Measurements from ENCODE around the gene ANAPC10. TPM values are rescaled to one million over a fixed set of nuclear protein-coding genes. Genes with fewer than 3 reads are reported as not detected.

ANAPC10 gene
- total and polyA plus RNA-seq, 4 donors: 17.8 to 53.7 (median 21.6) TPM

GRCh38 chr4:145055533-145056257, 42.3 kb downstream of the ANAPC10 start:
- WGBS, 2 donors: 96 to 97% methylated on average over 5 of the region's 5 CpGs
- TF ChIP-seq CTCF (IDR thresholded peaks at IDR 0.05; ENCODE audit: control extremely low read depth, extremely low read depth): no peak
- no peaks in the 10 kb centered on the region for H3K9me3 ChIP-seq (ENCODE audit: control insufficient read depth in 4 of 4, insufficient read depth in 3 of 4, low read length in 3 of 4)
- H3K9ac ChIP-seq (ENCODE audit: insufficient read depth in 1 of 2, low read length in 2 of 2): no peak overlapping the region
- H3K27me3 ChIP-seq (ENCODE audit: control insufficient read depth in 3 of 3, insufficient read depth in 3 of 3, low read length in 2 of 3): no peaks in the 10 kb centered on the region
- ATAC-seq (ENCODE audit: insufficient read depth, low FRiP score): no peak
- peaks cover 0 to 2% (median under 1%) of the 10 kb centered on the region in 4 donors for H3K36me3 ChIP-seq (ENCODE audit: control insufficient read depth in 4 of 4, insufficient read depth in 4 of 4, low read length in 4 of 4)
- DNase-seq: no peak
- H3K4me1 ChIP-seq (ENCODE audit: control insufficient read depth in 5 of 5, insufficient read depth in 5 of 5, low read length in 5 of 5): peaks cover 0 to 4% (median 0%) of the 10 kb centered on the region in 5 donors
- H3K27ac ChIP-seq (ENCODE audit: low read depth in 1 of 2, low read length in 1 of 2): no peak overlapping the region
- H3K4me3 ChIP-seq: no peak overlapping the region

GRCh38 chr4:145049241-145049640, 48.8 kb downstream of the ANAPC10 start:
- ATAC-seq (ENCODE audit: insufficient read depth, low FRiP score) (no peak), DNase-seq (no peak)
- H3K4me3 ChIP-seq: no peak overlapping the region
- H3K27ac ChIP-seq (ENCODE audit: low read depth in 1 of 2, low read length in 1 of 2): no peak overlapping the region
- TF ChIP-seq CTCF (IDR thresholded peaks at IDR 0.05; ENCODE audit: control extremely low read depth, extremely low read depth): no peak
- H3K9ac ChIP-seq (ENCODE audit: insufficient read depth in 1 of 2, low read length in 2 of 2): no peak overlapping the region
- no peaks in the 10 kb centered on the region for H3K9me3 ChIP-seq (ENCODE audit: control insufficient read depth in 4 of 4, insufficient read depth in 3 of 4, low read length in 3 of 4)
- no peaks in the 10 kb centered on the region for H3K27me3 ChIP-seq (ENCODE audit: control insufficient read depth in 3 of 3, insufficient read depth in 3 of 3, low read length in 2 of 3)
- peaks cover 0 to 2% (median 0%) of the 10 kb centered on the region in 5 donors for H3K4me1 ChIP-seq (ENCODE audit: control insufficient read depth in 5 of 5, insufficient read depth in 5 of 5, low read length in 5 of 5)
- H3K36me3 ChIP-seq (ENCODE audit: control insufficient read depth in 4 of 4, insufficient read depth in 4 of 4, low read length in 4 of 4): peaks cover 0 to 4% (median 2%) of the 10 kb centered on the region in 4 donors
- 92 to 97% methylated on average over 1 of the region's 1 CpG for WGBS, 2 donors

GRCh38 chr4:145048817-145049216, 49.2 kb downstream of the ANAPC10 start:
- Histone ChIP-seq H3K4me1 (ENCODE audit: control insufficient read depth in 5 of 5, insufficient read depth in 5 of 5, low read length in 5 of 5) (peaks cover 0 to 2% (median 0%) of the 10 kb centered on the region in 5 donors), H3K4me3 (no peak overlapping the region), H3K27me3 (ENCODE audit: control insufficient read depth in 3 of 3, insufficient read depth in 3 of 3, low read length in 2 of 3) (no peaks in the 10 kb centered on the region), H3K9me3 (ENCODE audit: control insufficient read depth in 4 of 4, insufficient read depth in 3 of 4, low read length in 3 of 4) (no peaks in the 10 kb centered on the region), H3K9ac (ENCODE audit: insufficient read depth in 1 of 2, low read length in 2 of 2) (no peak overlapping the region), H3K36me3 (ENCODE audit: control insufficient read depth in 4 of 4, insufficient read depth in 4 of 4, low read length in 4 of 4) (peaks cover 0 to 4% (median 2%) of the 10 kb centered on the region in 4 donors), H3K27ac (ENCODE audit: low read depth in 1 of 2, low read length in 1 of 2) (no peak overlapping the region)
- TF ChIP-seq CTCF (IDR thresholded peaks at IDR 0.05; ENCODE audit: control extremely low read depth, extremely low read depth): no peak
- DNase-seq (no peak), ATAC-seq (ENCODE audit: insufficient read depth, low FRiP score) (no peak)

Data from lung (tissue), 12 donors.